Calu3 (cell line): ENCODE results near the gene S100A10. TPM values are rescaled to one million over a fixed set of nuclear protein-coding genes. Genes with fewer than 3 reads are reported as not detected.

ENCODE experiments used
- BruUV-seq: library from RNA; stranded (reverse); fragments of 400-500 nt; replicated peaks from 2 replicates; lab custom pipeline; 2021; lab: Mats Ljungman, UMichigan
- CTCF ChIA-PET: fragments of 300-600 bp; sonication (Branson Sonifier 250); formaldehyde crosslinking; loops from one replicate; lab custom pipeline; 2022; ENCODE audit warnings: antibody characterized with exemption; lab: Charles Lee
- DNase-seq: peaks from one replicate; pipeline ENCODE4 v3.0.0; 2022
- H3K27ac Mint-ChIP-seq: one replicate; pipeline ENCODE4 v1.8.0; 2022; ENCODE audit warnings: mixed read lengths; ENCODE audit not compliant: unreplicated experiment
- H3K27me3 Mint-ChIP-seq: one replicate; pipeline ENCODE4 v1.8.0; 2022; ENCODE audit warnings: mixed read lengths; ENCODE audit not compliant: unreplicated experiment
- H3K36me3 Mint-ChIP-seq: one replicate; pipeline ENCODE4 v1.8.0; 2022; ENCODE audit warnings: mild to moderate bottlenecking, moderate library complexity, mixed read lengths; ENCODE audit not compliant: insufficient read depth, unreplicated experiment
- H3K4me1 Mint-ChIP-seq: one replicate; pipeline ENCODE4 v1.8.0; 2022; ENCODE audit warnings: mild to moderate bottlenecking, low read depth, mixed read lengths; ENCODE audit not compliant: unreplicated experiment
- H3K4me3 Mint-ChIP-seq: one replicate; pipeline ENCODE4 v1.8.0; 2022; ENCODE audit warnings: mild to moderate bottlenecking, low read depth, moderate library complexity, mixed read lengths; ENCODE audit not compliant: unreplicated experiment
- H3K9me3 Mint-ChIP-seq: one replicate; pipeline ENCODE4 v1.8.0; 2022; ENCODE audit warnings: low read depth, mixed read lengths; ENCODE audit not compliant: unreplicated experiment
- CTCF ChIP-seq: fragments of 200-600 bp; IDR thresholded peaks from one replicate; pipeline ENCODE4 v1.8.0; 2022; ENCODE audit warnings: antibody characterized with exemption; ENCODE audit not compliant: unreplicated experiment
- intact Hi-C: fragments of 100-400 bp; cut with micrococcal nuclease; formaldehyde crosslinking; loops from one replicate; pipeline ENCODE4 v1.10.0; 2022; ENCODE audit not compliant: unreplicated experiment
- total RNA-seq: library from RNA; stranded (reverse); gene quantifications from 2 replicates; pipeline ENCODE4 v1.2.3, GENCODE V29; 2022

Gene S100A10
- total RNA-seq, 1 experiment from 2014 or later = 882 TPM

- TF ChIP-seq CTCF = no peak
- Mint-ChIP-seq H3K4me1 (peaks cover 65% of the 10 kb centered on the region), H3K27ac (peak overlapping the region; percentile 76), H3K4me3 (no peak overlapping the region), H3K36me3 (peaks cover 82% of the 10 kb centered on the region), H3K27me3 (no peaks in the 10 kb centered on the region), H3K9me3 (no peaks in the 10 kb centered on the region)
- no peak for DNase-seq
- CTCF ChIA-PET = interaction anchor here (1.0 to 1.2 kb wide), 2 partner anchors 15 to 19 kb away, joined by 3 to 4 read pairs; no protein-coding TSS in a partner anchor
- intact Hi-C loops = no loop called here
- no TSS peak for BruUV-seq
Measured at GRCh38 chr1:151982300-151983005, 11.2 kb downstream of the S100A10 start.

- no peak overlapping the region for H3K4me3 Mint-ChIP-seq
- H3K27me3 Mint-ChIP-seq = no peaks in the 10 kb centered on the region
- BruUV-seq = no TSS peak
- no peaks in the 10 kb centered on the region for H3K9me3 Mint-ChIP-seq
- CTCF ChIA-PET = no interaction called here
- peaks cover 77% of the 10 kb centered on the region for H3K36me3 Mint-ChIP-seq
- peak overlapping the region; percentile 75 for H3K27ac Mint-ChIP-seq
- TF ChIP-seq CTCF = no peak
- intact Hi-C loops = no loop called here
- peaks cover 69% of the 10 kb centered on the region for H3K4me1 Mint-ChIP-seq
- DNase-seq = no peak
Measured at GRCh38 chr1:151981178-151981525, 12.5 kb downstream of the S100A10 start.

GRCh38 chr1:151980287-151981177 lies 13.1 kb downstream of the S100A10 start:
- Mint-ChIP-seq H3K27me3 (no peaks in the 10 kb centered on the region), H3K9me3 (no peaks in the 10 kb centered on the region), H3K36me3 (peaks cover 71% of the 10 kb centered on the region), H3K4me1 (peaks cover 68% of the 10 kb centered on the region), H3K27ac (peak overlapping the region; percentile 75), H3K4me3 (no peak overlapping the region)
- no peak for DNase-seq
- intact Hi-C loops = no loop called here
- no peak for TF ChIP-seq CTCF
- BruUV-seq = no TSS peak
- CTCF ChIA-PET = interaction anchor here (0.6 to 0.8 kb wide), 3 partner anchors 20 to 320 kb away, joined by 3 read pairs; no protein-coding TSS in a partner anchor

- Mint-ChIP-seq H3K36me3 (peaks cover 60% of the 10 kb centered on the region), H3K4me3 (no peak overlapping the region), H3K27ac (no peak overlapping the region), H3K9me3 (no peaks in the 10 kb centered on the region), H3K27me3 (no peaks in the 10 kb centered on the region), H3K4me1 (peaks cover 82% of the 10 kb centered on the region)
- intact Hi-C loops = no loop called here
- CTCF ChIA-PET = no interaction called here
- DNase-seq = no peak
- no TSS peak for BruUV-seq
- no peak for TF ChIP-seq CTCF
Measured at GRCh38 chr1:151978922-151979321, 14.7 kb downstream of the S100A10 start.
